Measurements from ENCODE around the gene CALML6.

- TF ChIP-seq CTCF (IDR thresholded peaks at IDR 0.05) (no peak), POLR2A (IDR thresholded peaks at IDR 0.05) (no peak)
Observed at GRCh38 chr1:1921459-1921862, 6.4 kb downstream of the CALML6 start.
